Measurements from ENCODE around the gene ITGB1BP1. TPM values are rescaled to one million over a fixed set of nuclear protein-coding genes. Genes with fewer than 3 reads are reported as not detected.
A peak's percentile ranks its signal among the peaks of the same experiment; 100 is the strongest.

The ITGB1BP1 gene
- total and polyA plus RNA-seq, 2 of the 13 experiments (the other 11 are each of a cell fraction or from before 2014, with no cell fraction given) = 106 to 108 TPM

DNA sequence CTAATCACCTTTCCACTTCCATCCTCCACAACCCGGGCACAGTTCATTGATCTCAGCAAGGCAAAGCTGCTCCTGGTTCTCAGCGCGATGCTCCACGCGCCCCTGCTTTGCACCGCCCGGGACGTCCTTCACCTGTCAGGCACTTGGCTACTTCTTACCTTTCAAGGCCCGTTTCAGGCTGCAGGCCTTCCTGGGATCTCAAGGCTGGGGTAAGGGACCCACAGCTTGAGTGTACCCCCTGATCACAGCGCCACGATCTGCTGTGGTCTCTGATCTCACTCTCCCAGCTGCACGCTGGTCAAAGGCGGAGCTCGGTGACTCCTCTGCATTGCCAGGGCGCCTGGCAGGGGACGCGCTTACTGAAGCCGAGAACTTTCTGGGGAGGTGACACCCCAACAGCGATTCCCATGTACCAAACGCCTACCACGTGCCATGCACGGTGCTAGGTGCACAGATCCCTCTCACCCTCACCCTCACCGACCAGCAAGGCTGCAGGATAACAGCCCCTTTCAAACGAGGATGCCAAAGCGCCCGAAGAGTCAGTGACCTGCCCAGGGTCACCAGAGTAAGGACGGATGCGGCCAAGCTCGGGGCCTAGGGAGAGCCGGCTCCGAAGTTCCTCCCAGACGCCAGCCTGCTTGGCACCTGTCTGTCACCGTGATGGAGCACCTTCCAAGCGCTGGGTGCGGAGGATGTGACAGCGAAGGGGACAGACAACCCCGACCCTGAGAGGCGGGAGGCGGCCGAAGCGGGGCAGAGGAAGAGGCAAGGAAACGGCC lies 818 bp downstream of the ITGB1BP1 start (continued):
- TF ChIP-seq NRL (CRISPR knock-in tag; IDR thresholded peaks at IDR 0.05; ENCODE audit: borderline replicate concordance) (peak; percentile 97), ZNF549 (CRISPR knock-in tag; IDR thresholded peaks at IDR 0.05) (no peak), ZFY (CRISPR knock-in tag; IDR thresholded peaks at IDR 0.05) (no peak), SIX4 (CRISPR knock-in tag; IDR thresholded peaks at IDR 0.05) (no peak), RFXAP (CRISPR knock-in tag; IDR thresholded peaks at IDR 0.05; ENCODE audit: borderline replicate concordance) (no peak), MAFK (conservative IDR thresholded peaks at IDR 0.05 in 1 of 2, IDR thresholded peaks at IDR 0.05 in 1 of 2; ENCODE audit: low read length in 2 of 2) (no peak), FOXO1 (CRISPR knock-in tag; IDR thresholded peaks at IDR 0.05) (peak; percentile 45; the same call in 1 of the 2 replicates), ZKSCAN1 (IDR thresholded peaks at IDR 0.05; ENCODE audit: low read length) (no peak), KLF11 (CRISPR knock-in tag; IDR thresholded peaks at IDR 0.05) (no peak), JARID2 (CRISPR knock-in tag; IDR thresholded peaks at IDR 0.05; ENCODE audit: insufficient replicate concordance) (no peak), YY1 (IDR thresholded peaks at IDR 0.05; ENCODE audit: insufficient read depth, insufficient replicate concordance, low read depth, low read length) (no peak), MATR3 (CRISPR knock-in tag; IDR thresholded peaks at IDR 0.05) (no peak), HOXD1 (CRISPR knock-in tag; IDR thresholded peaks at IDR 0.05) (peak; percentile 98)
- TF ChIP-seq, protein P1, sequence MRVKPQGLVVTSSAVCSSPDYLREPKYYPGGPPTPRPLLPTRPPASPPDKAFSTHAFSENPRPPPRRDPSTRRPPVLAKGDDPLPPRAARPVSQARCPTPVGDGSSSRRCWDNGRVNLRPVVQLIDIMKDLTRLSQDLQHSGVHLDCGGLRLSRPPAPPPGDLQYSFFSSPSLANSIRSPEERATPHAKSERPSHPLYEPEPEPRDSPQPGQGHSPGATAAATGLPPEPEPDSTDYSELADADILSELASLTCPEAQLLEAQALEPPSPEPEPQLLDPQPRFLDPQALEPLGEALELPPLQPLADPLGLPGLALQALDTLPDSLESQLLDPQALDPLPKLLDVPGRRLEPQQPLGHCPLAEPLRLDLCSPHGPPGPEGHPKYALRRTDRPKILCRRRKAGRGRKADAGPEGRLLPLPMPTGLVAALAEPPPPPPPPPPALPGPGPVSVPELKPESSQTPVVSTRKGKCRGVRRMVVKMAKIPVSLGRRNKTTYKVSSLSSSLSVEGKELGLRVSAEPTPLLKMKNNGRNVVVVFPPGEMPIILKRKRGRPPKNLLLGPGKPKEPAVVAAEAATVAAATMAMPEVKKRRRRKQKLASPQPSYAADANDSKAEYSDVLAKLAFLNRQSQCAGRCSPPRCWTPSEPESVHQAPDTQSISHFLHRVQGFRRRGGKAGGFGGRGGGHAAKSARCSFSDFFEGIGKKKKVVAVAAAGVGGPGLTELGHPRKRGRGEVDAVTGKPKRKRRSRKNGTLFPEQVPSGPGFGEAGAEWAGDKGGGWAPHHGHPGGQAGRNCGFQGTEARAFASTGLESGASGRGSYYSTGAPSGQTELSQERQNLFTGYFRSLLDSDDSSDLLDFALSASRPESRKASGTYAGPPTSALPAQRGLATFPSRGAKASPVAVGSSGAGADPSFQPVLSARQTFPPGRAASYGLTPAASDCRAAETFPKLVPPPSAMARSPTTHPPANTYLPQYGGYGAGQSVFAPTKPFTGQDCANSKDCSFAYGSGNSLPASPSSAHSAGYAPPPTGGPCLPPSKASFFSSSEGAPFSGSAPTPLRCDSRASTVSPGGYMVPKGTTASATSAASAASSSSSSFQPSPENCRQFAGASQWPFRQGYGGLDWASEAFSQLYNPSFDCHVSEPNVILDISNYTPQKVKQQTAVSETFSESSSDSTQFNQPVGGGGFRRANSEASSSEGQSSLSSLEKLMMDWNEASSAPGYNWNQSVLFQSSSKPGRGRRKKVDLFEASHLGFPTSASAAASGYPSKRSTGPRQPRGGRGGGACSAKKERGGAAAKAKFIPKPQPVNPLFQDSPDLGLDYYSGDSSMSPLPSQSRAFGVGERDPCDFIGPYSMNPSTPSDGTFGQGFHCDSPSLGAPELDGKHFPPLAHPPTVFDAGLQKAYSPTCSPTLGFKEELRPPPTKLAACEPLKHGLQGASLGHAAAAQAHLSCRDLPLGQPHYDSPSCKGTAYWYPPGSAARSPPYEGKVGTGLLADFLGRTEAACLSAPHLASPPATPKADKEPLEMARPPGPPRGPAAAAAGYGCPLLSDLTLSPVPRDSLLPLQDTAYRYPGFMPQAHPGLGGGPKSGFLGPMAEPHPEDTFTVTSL (CRISPR knock-in tag; IDR thresholded peaks at IDR 0.05; ENCODE audit: borderline replicate concordance) = peak; percentile 12; the same call in 1 of the 2 replicates
- TF ChIP-seq, protein P2, sequence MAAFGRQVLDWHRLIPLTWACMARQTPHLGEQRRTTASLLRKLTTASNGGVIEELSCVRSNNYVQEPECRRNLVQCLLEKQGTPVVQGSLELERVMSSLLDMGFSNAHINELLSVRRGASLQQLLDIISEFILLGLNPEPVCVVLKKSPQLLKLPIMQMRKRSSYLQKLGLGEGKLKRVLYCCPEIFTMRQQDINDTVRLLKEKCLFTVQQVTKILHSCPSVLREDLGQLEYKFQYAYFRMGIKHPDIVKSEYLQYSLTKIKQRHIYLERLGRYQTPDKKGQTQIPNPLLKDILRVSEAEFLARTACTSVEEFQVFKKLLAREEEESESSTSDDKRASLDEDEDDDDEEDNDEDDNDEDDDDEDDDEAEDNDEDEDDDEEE (CRISPR knock-in tag; IDR thresholded peaks at IDR 0.05) = no peak; the same call in 1 of the 2 replicates
- TF ChIP-seq, protein P3, sequence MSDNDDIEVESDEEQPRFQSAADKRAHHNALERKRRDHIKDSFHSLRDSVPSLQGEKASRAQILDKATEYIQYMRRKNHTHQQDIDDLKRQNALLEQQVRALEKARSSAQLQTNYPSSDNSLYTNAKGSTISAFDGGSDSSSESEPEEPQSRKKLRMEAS (IDR thresholded peaks at IDR 0.05) = peak; percentile 76; the same call in 1 of the 2 replicates
- TF ChIP-seq, protein P4, sequence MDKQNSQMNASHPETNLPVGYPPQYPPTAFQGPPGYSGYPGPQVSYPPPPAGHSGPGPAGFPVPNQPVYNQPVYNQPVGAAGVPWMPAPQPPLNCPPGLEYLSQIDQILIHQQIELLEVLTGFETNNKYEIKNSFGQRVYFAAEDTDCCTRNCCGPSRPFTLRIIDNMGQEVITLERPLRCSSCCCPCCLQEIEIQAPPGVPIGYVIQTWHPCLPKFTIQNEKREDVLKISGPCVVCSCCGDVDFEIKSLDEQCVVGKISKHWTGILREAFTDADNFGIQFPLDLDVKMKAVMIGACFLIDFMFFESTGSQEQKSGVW (CRISPR knock-in tag; IDR thresholded peaks at IDR 0.05; ENCODE audit: borderline replicate concordance) = 0 out of 2 replicates have a peak, but pooled peaks have one; percentile 71

Data from HepG2 (cell line).